Activated T-helper 17 cell treated with anti-CD3 and anti-CD28 coated beads, Interleukin-2, amount 50 U/mL, for 72 hours (primary cell): ENCODE results near the gene RPS6KL1. TPM values are rescaled to one million over a fixed set of nuclear protein-coding genes. Genes with fewer than 3 reads are reported as not detected.

Experiments
- ATAC-seq: fragments of 150-1000 bp; cut with Tn5 transposase; replicated peaks from 2 replicates; pipeline ENCODE4 v1.10.0; 2021; ENCODE audit warnings: mild to moderate bottlenecking, moderate library complexity
- H3K27ac Mint-ChIP-seq: one replicate; pipeline ENCODE4 v1.8.0; 2022; ENCODE audit warnings: mixed read lengths
- H3K27me3 Mint-ChIP-seq: one replicate; pipeline ENCODE4 v1.8.0; 2022; ENCODE audit warnings: mixed read lengths
- H3K36me3 Mint-ChIP-seq: one replicate; pipeline ENCODE4 v1.8.0; 2022; ENCODE audit warnings: low read depth, mild to moderate bottlenecking, mixed read lengths
- H3K4me1 Mint-ChIP-seq: one replicate; pipeline ENCODE4 v1.8.0; 2022; ENCODE audit warnings: mixed read lengths
- H3K4me3 Mint-ChIP-seq: one replicate; pipeline ENCODE4 v1.8.0; 2022; ENCODE audit warnings: mild to moderate bottlenecking, mixed read lengths
- H3K9me3 Mint-ChIP-seq: one replicate; pipeline ENCODE4 v1.8.0; 2022; ENCODE audit warnings: mixed read lengths
- total RNA-seq, 2 donors: library from RNA; stranded (reverse); gene quantifications; one replicate each; pipeline ENCODE4 v1.2.3, GENCODE V29; 2022

The RPS6KL1 gene
- total RNA-seq, 2 donors from 2014 or later = 0.79 to 3.2 TPM

DNA sequence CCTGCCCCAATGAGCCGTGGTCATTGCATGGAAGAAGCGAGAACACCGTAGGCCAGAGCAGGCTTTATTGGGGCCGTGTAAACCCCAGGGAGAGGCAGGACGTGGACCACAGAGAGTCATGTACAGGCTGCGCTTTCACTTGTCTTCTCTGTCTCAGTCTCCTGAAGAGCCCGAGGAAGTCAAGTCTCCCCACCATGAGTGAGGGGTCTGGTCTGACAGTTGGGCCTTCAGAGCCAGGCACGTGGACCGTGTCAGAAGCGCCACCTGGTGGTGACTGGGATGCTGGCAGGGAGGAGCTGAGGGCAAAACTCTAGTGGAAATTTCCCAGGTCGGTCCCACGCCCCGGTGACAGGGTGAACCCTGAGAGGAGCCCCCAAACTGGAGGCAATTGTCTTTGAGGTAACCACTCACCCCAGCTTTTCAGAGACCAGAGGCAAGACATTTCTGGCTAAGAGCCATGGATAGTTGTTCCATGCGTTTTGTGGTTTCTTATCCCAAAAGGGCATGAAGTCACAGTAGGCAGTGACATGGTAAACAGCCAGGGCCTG lies 17.4 kb downstream of the RPS6KL1 start:
- H3K36me3 Mint-ChIP-seq = peaks cover 42% of the 10 kb centered on the region
- H3K27me3 Mint-ChIP-seq = no peaks in the 10 kb centered on the region
- H3K9me3 Mint-ChIP-seq = no peaks in the 10 kb centered on the region
- peak overlapping the region; percentile 33 for H3K27ac Mint-ChIP-seq
- ATAC-seq = peak; percentile 69
- no peaks in the 10 kb centered on the region for H3K4me1 Mint-ChIP-seq
- no peak overlapping the region for H3K4me3 Mint-ChIP-seq

DNA sequence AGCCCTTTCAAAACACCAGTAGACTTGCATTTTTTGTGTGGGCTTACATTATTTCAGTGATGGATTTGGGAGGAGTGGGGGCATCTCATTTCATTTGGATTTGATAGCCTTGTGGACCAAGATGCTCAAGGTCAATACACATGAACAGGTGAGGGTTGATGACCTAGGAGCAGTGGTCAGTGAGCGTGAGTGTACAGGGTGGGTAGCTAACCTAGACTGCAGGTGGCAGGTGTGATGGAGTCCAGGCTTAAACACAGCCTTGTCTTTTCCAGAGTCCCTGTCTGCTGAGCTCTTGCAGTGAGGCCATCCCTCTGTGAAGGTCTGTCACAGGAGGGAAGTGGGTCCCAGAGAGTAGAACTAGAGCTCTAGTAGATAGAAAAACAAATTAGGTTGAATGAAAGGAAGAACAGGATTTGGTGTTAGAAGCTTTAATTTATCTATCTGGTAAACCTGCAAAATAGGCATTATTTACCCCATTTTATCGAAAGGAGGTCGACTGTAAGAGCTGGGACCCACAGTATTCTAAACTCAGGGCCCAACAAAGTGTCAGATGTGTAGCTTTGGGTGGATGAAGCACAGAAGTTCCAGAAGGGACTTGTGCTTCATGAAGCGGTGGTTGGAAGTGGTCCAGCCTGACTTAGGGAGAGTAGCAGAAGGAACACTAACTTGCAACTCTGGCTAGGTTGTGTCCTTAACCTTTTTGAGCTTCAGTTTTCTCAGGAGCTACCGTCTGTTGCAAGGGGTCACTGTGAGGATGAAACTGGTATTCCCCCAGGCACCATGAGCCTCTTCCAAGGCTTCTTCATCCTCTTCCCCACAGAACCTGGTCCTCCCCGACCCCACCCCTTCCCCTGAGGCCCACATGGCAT lies 18.2 kb downstream of the RPS6KL1 start:
- no peaks in the 10 kb centered on the region for H3K9me3 Mint-ChIP-seq
- peak overlapping the region; percentile 25 for H3K27ac Mint-ChIP-seq

DNA sequence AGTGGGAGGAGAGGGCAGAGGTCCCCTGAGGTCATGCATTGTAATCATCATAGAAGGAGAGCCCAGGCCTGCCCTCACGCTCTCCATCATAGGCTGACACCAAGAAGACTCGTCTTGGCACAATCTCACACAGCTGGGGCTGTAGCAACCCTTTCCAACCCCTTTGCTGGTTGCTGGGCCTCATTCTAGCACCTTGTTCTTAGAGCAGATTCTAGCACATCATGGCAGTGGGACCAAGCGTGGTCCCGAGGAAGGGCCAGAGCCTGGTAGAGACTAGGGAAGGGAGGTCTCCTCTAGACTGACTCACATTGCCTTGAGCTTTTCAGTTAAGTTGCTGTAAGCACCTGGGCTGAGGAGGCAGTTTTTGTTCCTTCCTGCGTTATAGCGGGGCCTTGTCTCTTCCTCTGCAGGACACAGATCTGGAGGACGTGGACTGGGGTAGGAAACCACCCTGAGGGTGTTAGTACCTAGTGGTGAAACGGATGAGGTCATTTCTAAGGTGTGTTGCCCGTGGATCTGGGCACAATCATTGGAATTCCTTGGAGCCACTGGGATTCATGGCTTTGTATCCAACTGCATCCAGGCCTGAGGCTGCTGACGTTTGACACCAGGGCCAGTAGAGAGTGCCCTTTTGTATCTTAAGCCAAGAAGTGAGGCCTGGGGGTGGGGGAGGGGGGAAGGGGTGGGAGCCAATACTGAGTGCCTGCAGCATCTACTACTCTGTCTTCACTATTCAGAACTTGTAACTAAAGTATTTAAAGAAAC lies 19.9 kb downstream of the RPS6KL1 start:
- no peak overlapping the region for H3K4me3 Mint-ChIP-seq
- no peaks in the 10 kb centered on the region for H3K4me1 Mint-ChIP-seq
- no peaks in the 10 kb centered on the region for H3K27me3 Mint-ChIP-seq
- H3K27ac Mint-ChIP-seq = no peak overlapping the region
- peaks cover 67% of the 10 kb centered on the region for H3K36me3 Mint-ChIP-seq
- no peaks in the 10 kb centered on the region for H3K9me3 Mint-ChIP-seq
- no peak for ATAC-seq

More for the DNA sequence above, 18.2 kb downstream of the RPS6KL1 start:
- no peak for ATAC-seq
- peaks cover 50% of the 10 kb centered on the region for H3K36me3 Mint-ChIP-seq
- H3K27me3 Mint-ChIP-seq = no peaks in the 10 kb centered on the region
- no peaks in the 10 kb centered on the region for H3K4me1 Mint-ChIP-seq
- no peak overlapping the region for H3K4me3 Mint-ChIP-seq

DNA sequence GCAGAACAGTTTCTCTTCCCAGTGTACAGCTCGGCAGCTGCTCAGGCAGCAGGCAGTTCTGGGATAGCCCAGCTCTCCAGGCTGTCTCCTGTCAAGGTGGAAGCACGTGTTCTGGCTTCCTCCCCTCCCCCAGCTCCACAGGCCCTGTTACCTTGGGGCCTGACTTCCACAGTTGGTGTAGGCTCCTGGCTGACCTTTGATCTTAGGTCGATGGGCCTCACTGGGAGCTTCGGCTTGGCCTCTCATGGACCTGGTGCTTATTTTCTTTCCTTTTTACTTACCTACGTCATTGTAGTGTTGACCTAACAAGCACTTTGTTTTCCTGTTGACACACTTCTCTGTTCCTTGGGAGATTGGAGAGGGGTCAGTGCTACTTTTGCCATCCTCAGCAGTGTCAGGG lies 24.4 kb downstream of the RPS6KL1 start:
- no peaks in the 10 kb centered on the region for H3K4me1 Mint-ChIP-seq
- no peaks in the 10 kb centered on the region for H3K9me3 Mint-ChIP-seq
- peak overlapping the region; percentile 38 for H3K27ac Mint-ChIP-seq
- no peak for ATAC-seq
- H3K4me3 Mint-ChIP-seq = no peak overlapping the region
- H3K36me3 Mint-ChIP-seq = peaks cover 100% of the 10 kb centered on the region
- no peaks in the 10 kb centered on the region for H3K27me3 Mint-ChIP-seq

DNA sequence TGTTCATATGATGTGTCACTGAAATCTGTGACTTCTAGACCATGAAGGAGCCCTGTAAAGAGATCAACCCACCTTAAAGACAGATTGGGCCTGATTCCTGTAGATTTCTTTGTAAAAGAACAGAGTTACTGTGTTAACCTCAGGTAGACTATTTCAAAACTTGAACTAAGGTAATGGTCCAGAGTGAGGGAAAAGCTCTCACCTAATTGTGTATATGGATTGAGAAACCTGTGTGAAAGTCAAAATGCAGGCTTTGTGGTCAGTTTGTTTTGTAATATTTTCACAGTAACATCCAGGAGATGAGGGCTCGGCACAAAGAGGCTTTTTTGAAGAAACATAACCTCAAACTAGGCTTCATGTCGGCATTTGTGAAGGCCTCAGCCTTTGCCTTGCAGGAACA lies 25.0 kb downstream of the RPS6KL1 start:
- Mint-ChIP-seq H3K27me3 (no peaks in the 10 kb centered on the region), H3K36me3 (peaks cover 100% of the 10 kb centered on the region), H3K27ac (no peak overlapping the region), H3K4me3 (no peak overlapping the region), H3K9me3 (no peaks in the 10 kb centered on the region), H3K4me1 (no peaks in the 10 kb centered on the region)
- ATAC-seq = no peak

DNA sequence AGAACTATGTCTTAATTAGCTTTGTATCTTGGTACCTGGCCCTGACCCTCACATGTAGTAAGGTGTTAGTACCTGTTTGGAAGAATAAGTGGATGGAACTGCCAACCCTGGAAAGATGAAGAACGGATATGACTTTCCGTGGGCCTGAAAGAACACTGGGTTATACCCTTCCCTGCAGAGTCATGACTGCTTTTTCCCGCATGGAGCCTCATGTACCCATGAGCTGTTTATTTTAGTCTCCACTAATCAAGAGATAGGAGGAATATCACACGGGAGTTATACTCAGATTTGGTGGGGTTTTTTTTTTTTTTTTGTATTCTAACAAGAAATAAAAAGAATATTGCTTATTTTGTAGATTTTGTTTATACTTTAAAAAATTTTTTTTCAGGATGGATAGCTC lies 25.4 kb downstream of the RPS6KL1 start:
- Mint-ChIP-seq H3K4me1 (no peaks in the 10 kb centered on the region), H3K9me3 (no peaks in the 10 kb centered on the region), H3K27me3 (no peaks in the 10 kb centered on the region), H3K27ac (no peak overlapping the region), H3K4me3 (no peak overlapping the region), H3K36me3 (peaks cover 100% of the 10 kb centered on the region)
- no peak for ATAC-seq

DNA sequence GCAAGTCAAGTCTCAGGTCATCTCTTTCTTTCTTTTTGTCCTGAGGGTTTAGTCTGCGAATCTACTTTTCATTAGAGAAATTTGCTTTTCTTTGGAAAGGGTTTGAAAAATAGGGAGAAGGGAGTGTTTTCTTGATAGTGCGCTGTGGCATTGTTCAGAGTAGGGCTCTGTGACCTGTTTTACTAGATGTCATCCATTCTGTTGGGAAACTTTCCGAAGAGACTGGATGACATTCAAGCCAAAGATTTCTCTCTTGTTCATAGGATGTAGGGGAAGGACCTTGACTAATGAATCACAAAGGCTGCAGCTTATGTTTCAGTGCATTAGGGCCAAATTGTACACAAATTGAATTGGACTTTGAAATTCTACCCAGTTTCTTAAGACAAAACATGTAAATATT lies 26.7 kb downstream of the RPS6KL1 start:
- H3K4me1 Mint-ChIP-seq = no peaks in the 10 kb centered on the region
- peak overlapping the region; percentile 55 for H3K27ac Mint-ChIP-seq
- H3K36me3 Mint-ChIP-seq = peaks cover 100% of the 10 kb centered on the region
- no peak overlapping the region for H3K4me3 Mint-ChIP-seq
- H3K9me3 Mint-ChIP-seq = no peaks in the 10 kb centered on the region
- H3K27me3 Mint-ChIP-seq = no peaks in the 10 kb centered on the region
- no peak for ATAC-seq

DNA sequence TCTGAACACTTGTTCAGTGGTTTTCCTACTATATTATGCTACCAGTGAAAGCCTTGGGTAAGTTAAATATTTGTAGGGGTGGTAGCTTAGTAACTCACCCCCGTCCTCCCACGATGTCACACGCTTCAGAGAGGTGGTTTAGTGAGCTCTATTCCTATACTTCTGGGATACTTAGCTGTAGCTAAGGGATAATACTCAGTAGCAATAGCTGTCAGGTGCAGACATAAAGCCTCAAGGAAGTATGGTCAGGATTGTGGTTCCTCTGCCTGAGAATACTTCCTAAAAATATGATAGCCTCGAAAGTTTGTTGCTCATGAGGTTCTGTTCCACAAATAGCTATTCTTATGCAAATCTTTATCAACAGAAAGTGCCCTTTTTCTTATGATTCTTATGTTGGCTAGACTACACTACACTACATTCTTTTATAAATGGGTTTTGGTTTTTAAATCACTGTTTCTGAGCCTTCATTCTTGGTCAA lies 29.4 kb downstream of the RPS6KL1 start:
- Mint-ChIP-seq H3K27me3 (no peaks in the 10 kb centered on the region), H3K27ac (peak overlapping the region; percentile 17), H3K9me3 (no peaks in the 10 kb centered on the region), H3K4me1 (no peaks in the 10 kb centered on the region), H3K4me3 (no peak overlapping the region), H3K36me3 (peaks cover 100% of the 10 kb centered on the region)
- no peak for ATAC-seq

DNA sequence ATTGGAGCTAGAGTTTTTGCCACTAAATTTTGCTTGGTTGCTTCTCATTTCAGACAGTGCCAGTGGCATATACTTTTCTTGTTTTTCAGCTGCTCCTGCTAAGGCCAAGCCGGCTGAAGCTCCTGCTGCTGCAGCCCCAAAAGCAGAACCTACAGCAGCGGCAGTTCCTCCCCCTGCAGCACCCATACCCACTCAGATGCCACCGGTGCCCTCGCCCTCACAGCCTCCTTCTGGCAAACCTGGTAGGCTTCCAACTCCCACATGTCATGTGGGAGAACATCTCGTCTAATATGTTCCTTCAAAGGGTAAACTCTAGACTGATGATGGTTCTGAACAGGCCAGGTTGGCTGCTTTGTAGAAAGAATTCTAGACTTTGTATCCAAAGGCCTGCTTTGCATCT lies 30.3 kb downstream of the RPS6KL1 start:
- no peaks in the 10 kb centered on the region for H3K27me3 Mint-ChIP-seq
- no peaks in the 10 kb centered on the region for H3K9me3 Mint-ChIP-seq
- H3K4me3 Mint-ChIP-seq = no peak overlapping the region
- peaks cover 100% of the 10 kb centered on the region for H3K36me3 Mint-ChIP-seq
- peak overlapping the region; percentile 25 for H3K27ac Mint-ChIP-seq
- no peak for ATAC-seq
- H3K4me1 Mint-ChIP-seq = no peaks in the 10 kb centered on the region

DNA sequence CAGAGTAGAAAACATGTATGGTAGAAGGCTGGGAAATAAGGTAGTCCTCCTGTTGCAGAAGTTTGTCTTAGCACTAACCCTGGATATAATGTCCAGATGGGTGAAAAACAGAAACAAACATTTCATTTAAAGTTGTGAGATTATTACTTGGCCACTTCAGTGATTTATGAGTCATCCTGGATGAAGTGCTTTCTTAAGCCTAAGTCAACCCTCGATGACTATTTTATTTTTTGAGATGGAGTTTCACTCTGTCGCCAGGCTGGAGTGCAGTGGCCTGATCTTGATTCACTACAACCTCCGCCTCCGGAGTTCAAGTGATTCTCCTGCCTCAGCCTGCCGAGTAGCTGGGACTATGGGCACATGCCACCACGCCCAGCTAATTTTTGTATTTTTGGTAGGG lies 31.2 kb downstream of the RPS6KL1 start:
- no peak for ATAC-seq
- Mint-ChIP-seq H3K27me3 (no peaks in the 10 kb centered on the region), H3K27ac (peak overlapping the region; percentile 25), H3K4me1 (no peaks in the 10 kb centered on the region), H3K4me3 (no peak overlapping the region), H3K36me3 (peaks cover 94% of the 10 kb centered on the region), H3K9me3 (no peaks in the 10 kb centered on the region)

DNA sequence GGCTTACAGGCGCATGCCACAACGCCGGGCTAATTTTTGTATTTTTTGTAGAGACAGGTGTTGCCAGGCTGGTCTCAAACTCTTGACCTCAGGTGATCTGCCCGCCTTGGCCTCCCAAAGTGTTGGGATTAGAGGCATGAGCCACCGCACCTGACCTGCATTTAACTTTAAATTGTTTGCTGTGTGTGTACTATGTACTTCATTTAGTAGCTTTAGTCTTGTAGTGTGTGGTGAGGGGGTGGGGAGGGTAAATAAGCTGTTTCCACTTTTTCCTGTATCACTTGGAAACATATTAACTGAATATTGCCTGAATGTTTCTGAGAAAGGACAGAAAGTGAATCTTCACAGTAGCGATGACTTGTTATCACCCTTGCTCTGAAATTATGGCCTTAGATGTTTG lies 32.8 kb downstream of the RPS6KL1 start:
- H3K4me3 Mint-ChIP-seq = no peak overlapping the region

DNA sequence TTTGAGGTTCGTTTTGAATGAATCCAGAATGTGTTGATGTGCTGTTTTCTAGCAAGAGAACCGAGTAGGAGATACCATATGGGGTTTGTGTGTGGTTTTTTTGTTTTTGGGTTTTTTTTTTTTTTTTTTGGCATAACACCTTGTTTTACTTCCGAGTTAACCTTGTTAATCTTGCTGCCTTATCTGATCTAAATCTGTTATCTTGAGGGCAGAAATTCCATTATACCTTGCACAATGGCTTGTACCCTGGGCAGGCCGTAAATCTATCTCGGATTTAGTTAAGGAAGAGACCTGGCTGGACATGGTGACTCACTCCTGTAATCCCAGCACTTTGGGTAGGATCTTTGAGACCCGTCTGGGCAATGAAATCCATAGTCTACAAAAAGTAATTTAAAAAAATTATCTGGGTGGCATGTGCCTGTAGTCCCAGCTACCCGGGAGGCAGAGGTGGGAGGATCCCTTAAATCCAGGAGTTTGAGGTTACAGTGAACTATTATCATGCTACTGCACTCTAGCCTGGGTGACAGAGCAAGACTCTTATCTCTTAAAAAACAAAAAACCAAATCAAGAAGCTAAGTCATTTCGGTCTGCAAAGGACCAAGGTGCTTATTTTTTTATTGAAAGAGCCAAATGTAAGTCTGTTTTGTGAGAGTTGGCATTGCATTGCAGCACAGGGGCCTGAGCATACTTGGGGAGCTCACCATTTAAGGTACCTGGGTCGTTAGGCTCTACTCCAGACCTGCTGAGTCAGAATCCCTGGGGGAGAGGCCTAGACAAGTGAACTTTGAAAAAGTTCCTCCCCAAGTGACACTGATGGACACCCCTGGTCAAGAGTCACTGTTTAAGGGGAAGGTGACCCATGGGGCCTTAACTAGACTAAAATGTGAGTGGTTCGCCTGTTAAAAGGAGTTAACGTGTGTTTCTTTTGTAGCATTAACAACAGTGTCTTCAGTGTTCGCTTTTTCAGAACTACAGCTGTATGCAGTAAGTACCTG lies 34.6 kb downstream of the RPS6KL1 start:
- H3K27ac Mint-ChIP-seq = peak overlapping the region; percentile 45
- no peaks in the 10 kb centered on the region for H3K27me3 Mint-ChIP-seq
- peak overlapping the region; percentile 25 for H3K4me3 Mint-ChIP-seq
- H3K36me3 Mint-ChIP-seq = peaks cover 93% of the 10 kb centered on the region
- H3K4me1 Mint-ChIP-seq = peaks cover 23% of the 10 kb centered on the region
- no peak for ATAC-seq
- H3K9me3 Mint-ChIP-seq = no peaks in the 10 kb centered on the region

More for the DNA sequence above, 32.8 kb downstream of the RPS6KL1 start:
- Mint-ChIP-seq H3K27ac (no peak overlapping the region), H3K27me3 (no peaks in the 10 kb centered on the region), H3K4me1 (peaks cover 10% of the 10 kb centered on the region), H3K36me3 (peaks cover 93% of the 10 kb centered on the region), H3K9me3 (no peaks in the 10 kb centered on the region)
- ATAC-seq = no peak

DNA sequence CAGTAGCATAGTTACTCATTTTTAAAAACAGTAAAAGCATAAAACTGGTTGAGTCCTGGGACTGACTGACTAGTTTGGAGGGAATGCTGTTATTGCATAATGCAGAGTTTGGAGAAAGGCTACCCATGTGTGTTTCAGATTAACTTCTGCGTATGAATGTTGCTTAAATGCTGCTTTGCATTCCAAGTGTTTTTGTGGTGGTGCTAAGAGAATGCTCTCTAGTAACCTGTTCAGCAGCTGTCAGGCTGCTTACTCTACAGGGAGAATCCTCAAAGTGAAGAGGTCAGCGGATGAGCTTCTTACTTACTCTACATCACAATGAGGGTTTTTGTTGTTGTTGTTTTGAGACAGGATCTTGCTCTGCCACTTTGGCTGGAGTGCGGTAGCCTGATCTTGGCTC lies 37.1 kb downstream of the RPS6KL1 start:
- Mint-ChIP-seq H3K27ac (no peak overlapping the region), H3K9me3 (no peaks in the 10 kb centered on the region), H3K36me3 (peaks cover 84% of the 10 kb centered on the region), H3K4me3 (peak overlapping the region; percentile 21), H3K27me3 (no peaks in the 10 kb centered on the region), H3K4me1 (peaks cover 34% of the 10 kb centered on the region)
- no peak for ATAC-seq
